H1 (cell line): Measurements from ENCODE around the gene TOR4A. TPM values are rescaled to one million over a fixed set of nuclear protein-coding genes. Genes with fewer than 3 reads are reported as not detected.

Experiments used
- CTCF ChIA-PET: fragments of 300-600 bp; sonication (Branson Sonifier 250); formaldehyde crosslinking; loops from one replicate; lab custom pipeline; 2021; ENCODE audit not compliant: partially characterized antibody; lab: Charles Lee
- POLR2A ChIA-PET: fragments of 300-600 bp; sonication (Branson Sonifier 250); formaldehyde crosslinking; loops from one replicate; lab custom pipeline; 2021; ENCODE audit warnings: inconsistent platforms; ENCODE audit not compliant: partially characterized antibody; lab: Charles Lee
- DNase-seq, 2 experiments: peaks; one replicate each; pipeline versions ENCODE4 v3.0.0 to v3.0.0-alpha.2; 2010 to 2022; ENCODE audit warnings: low spot score in 2 of 2, low read depth in 1 of 2, mixed read lengths in 1 of 2
- FAIRE-seq: peaks from 2 replicates; lab custom pipeline; 2011; peaks lifted over from hg19 to GRCh38; lab: Jason Lieb, UNC
- H2AFZ ChIP-seq: 2 replicates; pipeline ENCODE4 v1.8.1; 2012; ENCODE audit warnings: low read length, inconsistent platforms
- H2AK5ac ChIP-seq: 2 replicates; pipeline ENCODE4 v1.6.1; 2013; ENCODE audit warnings: low read depth, low read length
- H2BK120ac ChIP-seq: replicated peaks from 2 replicates; pipeline ENCODE3; 2013; ENCODE audit warnings: low read depth, low read length, inconsistent platforms
- H2BK12ac ChIP-seq: 2 replicates; pipeline ENCODE4 v1.6.1; 2013; ENCODE audit warnings: low read depth, low read length
- H2BK15ac ChIP-seq: 2 replicates; pipeline ENCODE4 v1.6.1; 2013; ENCODE audit warnings: low read length
- H2BK20ac ChIP-seq: 2 replicates; pipeline ENCODE4 v1.6.1; 2013; ENCODE audit warnings: low read length
- H2BK5ac ChIP-seq: 2 replicates; pipeline ENCODE4 v1.6.1; 2013; ENCODE audit warnings: low read depth, low read length
- H3K14ac ChIP-seq: 2 replicates; pipeline ENCODE4 v1.6.1; 2013; ENCODE audit warnings: inconsistent platforms; ENCODE audit not compliant: insufficient read length
- H3K18ac ChIP-seq: 2 replicates; pipeline ENCODE4 v1.6.1; 2013; ENCODE audit warnings: low read length; ENCODE audit errors: extremely low read depth
- H3K23ac ChIP-seq: 2 replicates; pipeline ENCODE4 v1.6.1; 2013; ENCODE audit warnings: inconsistent platforms; ENCODE audit not compliant: insufficient read length
- H3K23me2 ChIP-seq: 2 replicates; pipeline ENCODE4 v1.6.1; 2013; ENCODE audit warnings: low read depth, low read length
- H3K27ac ChIP-seq: 2 replicates; pipeline ENCODE4 v1.6.1; 2011; ENCODE audit warnings: low read depth, low read length, inconsistent platforms
- H3K27me3 ChIP-seq, 4 experiments: replicated peaks in 1 of 4; 1 replicate in 1 of 4; 2 replicates in 3 of 4; pipeline versions ENCODE4 v1.6.1 to v1.8.1; 2011 to 2013; ENCODE audit warnings: low read length in 3 of 4, mild to moderate bottlenecking in 3 of 4, inconsistent platforms in 2 of 4, mixed read lengths in 2 of 4, moderate library complexity in 1 of 4; ENCODE audit not compliant: control insufficient read depth in 3 of 4, insufficient read depth in 3 of 4; ENCODE audit errors: extremely low read depth in 1 of 4
- H3K36me3 ChIP-seq, 4 experiments: 2 replicates each; pipeline versions ENCODE4 v1.6.1 to v1.8.1; 2011 to 2013; ENCODE audit warnings: mild to moderate bottlenecking in 4 of 4, low read length in 3 of 4, moderate library complexity in 2 of 4, control low read depth in 1 of 4, inconsistent platforms in 1 of 4; ENCODE audit not compliant: insufficient read depth in 4 of 4, control insufficient read depth in 2 of 4
- H3K4ac ChIP-seq: replicated peaks from 2 replicates; pipeline ENCODE3; 2013; ENCODE audit warnings: low read length, low read depth, mixed read lengths, inconsistent platforms; ENCODE audit not compliant: insufficient read length
- H3K4me1 ChIP-seq, 4 experiments: replicated peaks in 1 of 4; 1 replicate in 1 of 4; 2 replicates in 3 of 4; pipeline versions ENCODE4 v1.6.1 to v1.8.1; 2011 to 2013; ENCODE audit warnings: low read length in 3 of 4, inconsistent platforms in 2 of 4, mixed read lengths in 1 of 4; ENCODE audit not compliant: insufficient read depth in 4 of 4, control insufficient read depth in 3 of 4
- H3K4me2 ChIP-seq, 2 experiments: 2 replicates each; pipeline versions ENCODE4 v1.6.1 to v1.8.1; 2011 to 2013; ENCODE audit warnings: low read depth in 2 of 2, low read length in 2 of 2, control low read depth in 1 of 2, inconsistent platforms in 1 of 2, mild to moderate bottlenecking in 1 of 2; ENCODE audit not compliant: insufficient read depth in 1 of 2
- H3K4me3 ChIP-seq, 4 experiments: fragments of 200-600, 300-600 bp in 1 of 4; sonication (generic), shearing (Covaris generic), sonication (Bioruptor Twin) in 1 of 4; 2 replicates each; pipeline versions ENCODE4 v1.5.1 to v1.8.1; 2011 to 2016; ENCODE audit warnings: low read length in 4 of 4, low read depth in 3 of 4, control low read depth in 2 of 4, inconsistent platforms in 2 of 4, mild to moderate bottlenecking in 2 of 4, mixed read lengths in 1 of 4, moderate library complexity in 1 of 4; ENCODE audit not compliant: insufficient read depth in 2 of 4; ENCODE audit errors: extremely low read depth in 1 of 4
- H3K56ac ChIP-seq: replicated peaks from 2 replicates; pipeline ENCODE3; 2013; ENCODE audit warnings: low read depth, mild to moderate bottlenecking, mixed read lengths, low read length, inconsistent platforms; ENCODE audit not compliant: insufficient read length
- H3K79me1 ChIP-seq: 2 replicates; pipeline ENCODE4 v1.6.1; 2013; ENCODE audit warnings: low read depth, low read length, control low read depth
- H3K79me2 ChIP-seq, 2 experiments: 2 replicates each; pipeline versions ENCODE4 v1.6.1 to v1.8.1; 2012 to 2013; ENCODE audit warnings: low read length in 2 of 2, mild to moderate bottlenecking in 2 of 2, inconsistent platforms in 1 of 2; ENCODE audit not compliant: insufficient read depth in 2 of 2, control insufficient read depth in 1 of 2
- H3K9ac ChIP-seq, 4 experiments: replicated peaks in 1 of 4; 1 replicate in 1 of 4; 2 replicates in 3 of 4; pipeline versions ENCODE4 v1.6.1 to v1.8.1; 2011 to 2013; ENCODE audit warnings: low read depth in 3 of 4, low read length in 3 of 4, control low read depth in 2 of 4, mild to moderate bottlenecking in 2 of 4, moderate library complexity in 2 of 4, inconsistent platforms in 1 of 4; ENCODE audit errors: extremely low read depth in 1 of 4
- H3K9me3 ChIP-seq, 2 experiments: 2 replicates each; pipeline versions ENCODE4 v1.6.1 to v1.8.1; 2012 to 2013; ENCODE audit warnings: mild to moderate bottlenecking in 2 of 2, moderate library complexity in 2 of 2, control low read depth in 1 of 2, inconsistent platforms in 1 of 2, low read depth in 1 of 2, low read length in 1 of 2, mixed read lengths in 1 of 2; ENCODE audit not compliant: insufficient read depth in 2 of 2
- H4K20me1 ChIP-seq, 2 experiments: replicated peaks in 1 of 2; 2 replicates each; pipeline versions ENCODE3 to v1.8.1; 2011 to 2013; ENCODE audit warnings: inconsistent platforms in 2 of 2, low read length in 2 of 2, mild to moderate bottlenecking in 1 of 2; ENCODE audit not compliant: insufficient read depth in 2 of 2, control insufficient read depth in 1 of 2
- H4K5ac ChIP-seq: 2 replicates; pipeline ENCODE4 v1.6.1; 2013; ENCODE audit warnings: low read length, low read depth, mixed read lengths, inconsistent platforms; ENCODE audit not compliant: insufficient read length
- H4K8ac ChIP-seq: 2 replicates; pipeline ENCODE4 v1.8.0; 2013; ENCODE audit warnings: mild to moderate bottlenecking, moderate library complexity, low read length, inconsistent platforms; ENCODE audit not compliant: insufficient read depth; ENCODE audit errors: extremely low read depth
- H4K91ac ChIP-seq: replicated peaks from 2 replicates; pipeline ENCODE3; 2013; ENCODE audit warnings: low read length, mixed read lengths, inconsistent platforms; ENCODE audit not compliant: insufficient read length
- BRCA1 ChIP-seq: IDR thresholded peaks from 2 replicates; pipeline ENCODE4 v1.6.1; 2012; ENCODE audit warnings: low read depth, low read length, improper control_type of control experiment
- GABPA ChIP-seq: IDR thresholded peaks from 2 replicates; pipeline ENCODE4 v1.6.1; 2011; ENCODE audit warnings: mild to moderate bottlenecking, low read length, moderate library complexity, borderline replicate concordance; ENCODE audit not compliant: insufficient read depth
- GTF2F1 ChIP-seq: IDR thresholded peaks from 2 replicates; pipeline ENCODE4 v1.6.1; 2012; ENCODE audit warnings: low read depth, low read length, improper control_type of control experiment, borderline replicate concordance
- HDAC2 ChIP-seq, 2 experiments: fragments of 300-600 bp in 1 of 2; sonication (generic) in 1 of 2; IDR thresholded peaks; 2 replicates each; pipeline ENCODE4 v1.6.1; 2011 to 2012; ENCODE audit warnings: low read depth in 2 of 2, low read length in 2 of 2, mild to moderate bottlenecking in 2 of 2, moderate library complexity in 2 of 2, borderline replicate concordance in 1 of 2, inconsistent platforms in 1 of 2
- JUND ChIP-seq: IDR thresholded peaks from 2 replicates; pipeline ENCODE4 v1.6.1; 2011; ENCODE audit warnings: mild to moderate bottlenecking, improper control_type of control experiment, low read length
- RBBP5 ChIP-seq: IDR thresholded peaks from 2 replicates; pipeline ENCODE4 v1.7.1; 2012; ENCODE audit warnings: low read depth, mild to moderate bottlenecking, inconsistent platforms, low read length, moderate library complexity, borderline replicate concordance
- SP2 ChIP-seq: IDR thresholded peaks from 2 replicates; pipeline ENCODE4 v1.6.1; 2012; ENCODE audit warnings: mild to moderate bottlenecking, low read length, inconsistent platforms
- TEAD4 ChIP-seq: IDR thresholded peaks from 2 replicates; pipeline ENCODE4 v1.6.1; 2012; ENCODE audit warnings: low read depth, low read length, inconsistent platforms, mixed read lengths
- USF2 ChIP-seq: IDR thresholded peaks from 2 replicates; pipeline ENCODE4 v1.6.1; 2011; ENCODE audit warnings: low read length, improper control_type of control experiment
- YY1 ChIP-seq: IDR thresholded peaks from 2 replicates; pipeline ENCODE4 v1.6.1; 2011; ENCODE audit warnings: low read depth, mild to moderate bottlenecking, low read length
- WGBS, 2 experiments: shearing (Covaris generic) in 1 of 2; methylation state at CpG; one replicate each; pipeline versions ENCODE4 v1.1.6 to v1.1.7; 2013 to 2015; ENCODE audit warnings: low lambda C conversion rate in 2 of 2, mixed read lengths in 2 of 2, inconsistent platforms in 1 of 2, low coverage in 1 of 2, missing lambda C conversion rate in 1 of 2; ENCODE audit not compliant: insufficient replicate concordance in 2 of 2, insufficient coverage in 1 of 2, insufficient read length in 1 of 2; ENCODE audit errors: extremely low coverage in 1 of 2, missing lambda C conversion rate in 1 of 2; 5-methylcytosine and 5-hydroxymethylcytosine counted together
- polyA plus RNA-seq, 7 experiments: library from polyadenylated mRNA; depleted of rRNA in 3 of 7; stranded (reverse) in 5 of 7; unstranded in 2 of 7; fragments of >200 nt in 5 of 7; fragments of 200-250 nt in 2 of 7; gene quantifications; 1 replicate in 5 of 7; 2 replicates in 1 of 7; 4 replicates in 1 of 7; pipeline versions ENCODE4 v1.2.1 to v1.2.3, GENCODE V29; 2011 to 2013; ENCODE audit warnings: missing spikeins in 2 of 7, mixed read lengths in 2 of 7
- total RNA-seq: library from RNA; stranded (reverse); fragmentation: NEBNext Ultra II Directional; extraction: Animal tissue kit (Norgen Biotek cat#: 25700); gene quantifications from 2 replicates; pipeline ENCODE4 v1.2.1, GENCODE V29; 2021

Gene TOR4A
- total and polyA plus RNA-seq, 2 of the 8 experiments (the other 6 are each of a cell fraction or from before 2014, with no cell fraction given) = 8.4 to 9.3 TPM

- Histone ChIP-seq H3K27me3 (peaks cover 0 to 4% (median 0%) of the 10 kb centered on the region in 4 experiments; a peak in 2 of 7 replicates), H3K4ac (peak overlapping the region; percentile 85), H3K9me3 (no peaks in the 10 kb centered on the region), H3K79me1 (no peaks in the 10 kb centered on the region), H3K4me3 (no peak overlapping the region), H4K5ac (no peak overlapping the region), H2AFZ (no peak overlapping the region), H3K36me3 (no peaks in the 10 kb centered on the region), H2BK120ac (no peak overlapping the region), H3K56ac (no peak overlapping the region), H2BK20ac (no peak overlapping the region), H3K23ac (no peak overlapping the region), H3K4me2 (no peak overlapping the region), H4K20me1 (no peaks in the 10 kb centered on the region), H2BK5ac (peak overlapping the region; percentile 35; the same call in 1 of the 2 replicates), H4K91ac (peak overlapping the region; percentile 54), H3K18ac (peak overlapping the region; percentile 13; the same call in 1 of the 2 replicates), H3K23me2 (no peaks in the 10 kb centered on the region; the same call in 1 of the 2 replicates), H2BK15ac (peak overlapping the region; percentile 46; the same call in 1 of the 2 replicates), H3K4me1 (peaks cover 0 to 31% (median 13%) of the 10 kb centered on the region in 4 experiments; a peak in 6 of 7 replicates), H2BK12ac (peak overlapping the region; percentile 77; the same call in 1 of the 2 replicates), H4K8ac (no peak overlapping the region), H3K27ac (no peak overlapping the region), H2AK5ac (peak overlapping the region; percentile 7; the same call in 1 of the 2 replicates), H3K14ac (no peak overlapping the region), H3K79me2 (no peaks in the 10 kb centered on the region), H3K9ac (no peak overlapping the region)
- POLR2A ChIA-PET = interaction anchor here (1.3 to 11.9 kb wide), 2 partner anchors 13 to 19 kb away, joined by 3 to 129 read pairs; partner anchors contain the start of gene NRARP
- CTCF ChIA-PET = interaction anchor here (0.6 to 5.7 kb wide), 14 partner anchors 10 to 467 kb away, joined by 3 to 55 read pairs (median 4); partner anchors contain the start of gene NRARP
- DNase-seq (peak in 1 of 2 experiments; percentile 67), FAIRE-seq (no peak)
- 83% methylated on average over 23 of the region's 26 CpGs; no CpG with 5 or more reads in 1 of the 2 experiments for WGBS, 2 experiments
- TF ChIP-seq BRCA1 (no peak), JUND (no peak), RBBP5 (no peak), TEAD4 (no peak), YY1 (no peak), HDAC2 (IDR thresholded peaks at IDR 0.05; ENCODE audit: borderline replicate concordance in 1 of 2, low read depth in 2 of 2, low read length in 2 of 2) (no peak), SP2 (no peak), GTF2F1 (no peak), USF2 (no peak), GABPA (peak; percentile 51; the same call in 1 of the 2 replicates)
These were observed 41.6 kb downstream of the TOR4A start for GRCh38 chr9:137319011-137319738.
